ENCODE data around the gene PDLIM1. TPM values are rescaled to one million over a fixed set of nuclear protein-coding genes. Genes with fewer than 3 reads are reported as not detected.

Gene PDLIM1
- total RNA-seq, 2 donors from 2014 or later = 8.3 to 44.4 TPM

GRCh38 chr10:95261926-95262325 lies 28.9 kb downstream of the PDLIM1 start:
- Mint-ChIP-seq H3K27me3 (peaks cover 12% of the 10 kb centered on the region), H3K4me3 (no peak overlapping the region), H3K36me3 (ENCODE audit: low read depth) (no peaks in the 10 kb centered on the region), H3K4me1 (peaks cover 4% of the 10 kb centered on the region), H3K27ac (no peak overlapping the region)
- H3K9me3 ChIP-seq (ENCODE audit: control insufficient read depth, low read length, poor library complexity, severe bottlenecking) = no peaks in the 10 kb centered on the region
- ATAC-seq (no peak), DNase-seq (no peak)

GRCh38 chr10:95260909-95261552 lies 29.8 kb downstream of the PDLIM1 start:
- no peaks in the 10 kb centered on the region for H3K4me1 Mint-ChIP-seq
- no peak for DNase-seq
- peaks cover 12% of the 10 kb centered on the region for H3K27me3 Mint-ChIP-seq
- H3K4me3 Mint-ChIP-seq = no peak overlapping the region
- no peak overlapping the region for H3K27ac Mint-ChIP-seq
- no peaks in the 10 kb centered on the region for H3K36me3 Mint-ChIP-seq (ENCODE audit: low read depth)
- ATAC-seq = no peak
- no peaks in the 10 kb centered on the region for H3K9me3 ChIP-seq (ENCODE audit: control insufficient read depth, low read length, poor library complexity, severe bottlenecking)

- H3K4me3 Mint-ChIP-seq = no peak overlapping the region
- no peak for ATAC-seq
Observed at GRCh38 chr10:95260397-95260881, 30.4 kb downstream of the PDLIM1 start.

DNA sequence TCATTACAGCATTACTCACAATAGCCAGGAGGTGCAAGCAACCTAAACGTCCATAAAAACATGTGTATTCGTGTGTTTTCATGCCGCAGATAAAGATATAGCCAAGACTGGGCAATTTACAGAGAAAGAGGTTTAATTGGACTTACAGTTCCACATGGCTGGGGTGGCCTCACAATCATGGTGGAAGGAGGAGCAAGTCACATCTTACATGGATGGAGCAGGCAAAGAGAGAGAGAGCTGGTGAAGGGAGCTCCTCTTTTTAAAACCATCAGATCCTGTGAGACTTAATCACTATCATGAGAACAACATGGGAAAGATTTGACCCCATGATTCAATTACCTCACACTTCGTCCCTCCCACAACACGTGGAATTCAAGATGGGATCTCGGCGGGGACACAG lies 33.0 kb downstream of the PDLIM1 start:
- H3K27me3 Mint-ChIP-seq = peaks cover 5% of the 10 kb centered on the region
- H3K27ac Mint-ChIP-seq = no peak overlapping the region
- H3K4me3 Mint-ChIP-seq = no peak overlapping the region
- H3K9me3 ChIP-seq (ENCODE audit: control insufficient read depth, low read length, poor library complexity, severe bottlenecking) = no peaks in the 10 kb centered on the region
- DNase-seq = no peak
- H3K36me3 Mint-ChIP-seq (ENCODE audit: low read depth) = no peaks in the 10 kb centered on the region
- H3K4me1 Mint-ChIP-seq = no peaks in the 10 kb centered on the region
- ATAC-seq = no peak

More at GRCh38 chr10:95260397-95260881, 30.4 kb downstream of the PDLIM1 start:
- no peak for DNase-seq
- H3K9me3 ChIP-seq (ENCODE audit: control insufficient read depth, low read length, poor library complexity, severe bottlenecking) = no peaks in the 10 kb centered on the region
- H3K4me1 Mint-ChIP-seq = no peaks in the 10 kb centered on the region
- peaks cover 12% of the 10 kb centered on the region for H3K27me3 Mint-ChIP-seq
- no peaks in the 10 kb centered on the region for H3K36me3 Mint-ChIP-seq (ENCODE audit: low read depth)
- no peak overlapping the region for H3K27ac Mint-ChIP-seq

DNA sequence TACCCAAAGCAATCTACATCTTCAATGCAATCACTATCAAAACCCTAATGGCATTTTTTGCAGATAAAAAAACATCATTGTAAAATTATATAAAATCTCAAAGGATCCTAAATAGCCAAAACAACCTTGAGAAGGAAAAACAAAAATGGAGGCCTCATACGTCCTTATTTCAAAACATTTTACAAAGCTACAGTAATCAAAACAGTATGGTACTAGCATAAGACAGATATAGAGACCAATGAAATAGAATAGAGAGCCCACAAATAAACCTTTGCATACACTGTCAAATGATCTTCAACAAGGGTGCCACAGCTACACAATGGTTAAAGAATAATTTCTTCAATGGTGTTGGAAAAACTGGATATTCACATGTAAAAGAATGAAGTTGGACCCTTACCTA lies 34.5 kb downstream of the PDLIM1 start:
- Mint-ChIP-seq H3K4me1 (no peaks in the 10 kb centered on the region), H3K36me3 (ENCODE audit: low read depth) (no peaks in the 10 kb centered on the region), H3K27ac (no peak overlapping the region), H3K4me3 (no peak overlapping the region), H3K27me3 (peaks cover 21% of the 10 kb centered on the region)
- ATAC-seq (no peak), DNase-seq (no peak)
- no peaks in the 10 kb centered on the region for H3K9me3 ChIP-seq (ENCODE audit: control insufficient read depth, low read length, poor library complexity, severe bottlenecking)

DNA sequence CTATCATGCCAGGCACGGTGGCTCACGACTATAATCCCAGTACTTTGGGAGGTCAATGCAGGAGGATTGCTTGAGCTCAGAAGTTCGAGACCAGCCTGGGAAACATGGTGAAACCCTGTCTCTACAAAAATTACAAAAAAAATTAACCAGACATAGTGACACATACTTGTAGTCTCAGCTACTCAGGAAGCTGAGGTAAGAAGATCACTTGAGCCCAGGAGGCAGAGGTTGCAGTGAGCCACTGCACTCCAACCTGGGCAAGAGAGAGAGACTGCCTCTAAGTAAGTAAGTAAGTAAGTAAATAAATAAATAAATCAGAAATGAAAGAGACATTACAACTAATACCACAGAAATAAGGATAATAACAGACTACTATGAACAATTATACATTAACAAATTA lies 36.2 kb downstream of the PDLIM1 start:
- peaks cover under 1% of the 10 kb centered on the region for H3K4me1 Mint-ChIP-seq
- no peak overlapping the region for H3K4me3 Mint-ChIP-seq
- DNase-seq (no peak), ATAC-seq (no peak)
- no peak overlapping the region for H3K27ac Mint-ChIP-seq
- H3K36me3 Mint-ChIP-seq (ENCODE audit: low read depth) = no peaks in the 10 kb centered on the region
- no peaks in the 10 kb centered on the region for H3K9me3 ChIP-seq (ENCODE audit: control insufficient read depth, low read length, poor library complexity, severe bottlenecking)
- peaks cover 28% of the 10 kb centered on the region for H3K27me3 Mint-ChIP-seq

GRCh38 chr10:95253686-95254085 lies 37.1 kb downstream of the PDLIM1 start:
- Mint-ChIP-seq H3K4me1 (peaks cover 2% of the 10 kb centered on the region), H3K36me3 (ENCODE audit: low read depth) (peaks cover 3% of the 10 kb centered on the region), H3K27ac (no peak overlapping the region), H3K27me3 (peaks cover 37% of the 10 kb centered on the region), H3K4me3 (no peak overlapping the region)
- DNase-seq (no peak), ATAC-seq (no peak)
- no peaks in the 10 kb centered on the region for H3K9me3 ChIP-seq (ENCODE audit: control insufficient read depth, low read length, poor library complexity, severe bottlenecking)

DNA sequence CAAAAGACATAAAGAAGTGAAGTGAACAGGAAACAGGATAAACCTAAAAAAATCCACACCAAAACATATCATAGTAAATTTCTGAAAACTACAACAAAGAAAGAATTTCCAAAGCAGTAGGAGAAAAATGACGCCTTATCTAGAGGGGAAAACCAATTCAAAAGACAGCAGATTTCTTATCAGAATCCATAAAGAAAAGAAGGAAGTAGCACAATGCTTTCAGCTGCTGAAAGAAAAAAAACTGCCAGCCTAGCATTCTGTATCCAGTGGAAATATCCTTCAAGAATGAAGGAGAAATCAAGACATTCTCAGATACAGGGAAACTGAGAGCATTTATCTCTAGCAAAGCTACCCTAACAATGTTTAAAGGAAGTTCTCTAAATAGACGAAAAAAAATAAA lies 37.8 kb downstream of the PDLIM1 start:
- H3K9me3 ChIP-seq (ENCODE audit: control insufficient read depth, low read length, poor library complexity, severe bottlenecking) = no peaks in the 10 kb centered on the region
- H3K27ac Mint-ChIP-seq = no peak overlapping the region
- no peak overlapping the region for H3K4me3 Mint-ChIP-seq
- peaks cover 2% of the 10 kb centered on the region for H3K4me1 Mint-ChIP-seq
- DNase-seq (no peak), ATAC-seq (no peak)
- H3K36me3 Mint-ChIP-seq (ENCODE audit: low read depth) = peaks cover 3% of the 10 kb centered on the region
- H3K27me3 Mint-ChIP-seq = peaks cover 39% of the 10 kb centered on the region

- peaks cover 2% of the 10 kb centered on the region for H3K4me1 Mint-ChIP-seq
- H3K36me3 Mint-ChIP-seq (ENCODE audit: low read depth) = peaks cover 3% of the 10 kb centered on the region
- H3K4me3 Mint-ChIP-seq = no peak overlapping the region
- DNase-seq (no peak), ATAC-seq (no peak)
- H3K27ac Mint-ChIP-seq = no peak overlapping the region
- H3K9me3 ChIP-seq (ENCODE audit: control insufficient read depth, low read length, poor library complexity, severe bottlenecking) = no peaks in the 10 kb centered on the region
- peaks cover 46% of the 10 kb centered on the region for H3K27me3 Mint-ChIP-seq
Observed at GRCh38 chr10:95250856-95251255, 39.9 kb downstream of the PDLIM1 start.

GRCh38 chr10:95249467-95249866 lies 41.3 kb downstream of the PDLIM1 start:
- Mint-ChIP-seq H3K27me3 (peaks cover 49% of the 10 kb centered on the region), H3K36me3 (ENCODE audit: low read depth) (peaks cover 3% of the 10 kb centered on the region), H3K27ac (no peak overlapping the region), H3K4me1 (peaks cover 2% of the 10 kb centered on the region), H3K4me3 (no peak overlapping the region)
- DNase-seq (no peak), ATAC-seq (no peak)
- no peaks in the 10 kb centered on the region for H3K9me3 ChIP-seq (ENCODE audit: control insufficient read depth, low read length, poor library complexity, severe bottlenecking)

DNA sequence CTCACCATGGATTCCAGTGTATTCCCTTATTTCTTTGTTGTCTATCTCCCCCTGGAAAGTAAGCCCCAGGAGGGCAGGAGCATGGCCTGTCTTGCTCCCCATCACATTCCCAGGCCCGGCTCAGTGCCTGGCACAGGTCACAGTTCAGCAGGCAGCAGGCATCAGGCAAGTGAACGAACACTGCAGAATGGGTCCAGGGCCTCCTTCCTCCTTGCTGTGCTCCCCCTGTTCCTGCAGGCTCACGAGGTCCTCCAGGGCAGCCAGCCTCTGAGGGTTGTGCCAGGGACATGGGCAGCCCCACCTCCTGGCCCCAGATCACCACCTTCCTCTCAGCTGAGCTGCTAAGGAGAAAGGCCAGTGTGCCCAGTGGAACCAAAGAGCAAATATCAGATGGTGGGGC lies 41.8 kb downstream of the PDLIM1 start:
- peaks cover 49% of the 10 kb centered on the region for H3K27me3 Mint-ChIP-seq
- no peak overlapping the region for H3K27ac Mint-ChIP-seq
- H3K36me3 Mint-ChIP-seq (ENCODE audit: low read depth) = peaks cover 3% of the 10 kb centered on the region
- no peak overlapping the region for H3K4me3 Mint-ChIP-seq
- DNase-seq (no peak), ATAC-seq (no peak)
- H3K9me3 ChIP-seq (ENCODE audit: control insufficient read depth, low read length, poor library complexity, severe bottlenecking) = no peaks in the 10 kb centered on the region
- H3K4me1 Mint-ChIP-seq = peaks cover 2% of the 10 kb centered on the region

- ATAC-seq (no peak), DNase-seq (no peak)
- no peak overlapping the region for H3K27ac Mint-ChIP-seq
- peaks cover 3% of the 10 kb centered on the region for H3K36me3 Mint-ChIP-seq (ENCODE audit: low read depth)
- H3K9me3 ChIP-seq (ENCODE audit: control insufficient read depth, low read length, poor library complexity, severe bottlenecking) = no peaks in the 10 kb centered on the region
- H3K27me3 Mint-ChIP-seq = peaks cover 52% of the 10 kb centered on the region
- H3K4me3 Mint-ChIP-seq = no peak overlapping the region
- peaks cover 2% of the 10 kb centered on the region for H3K4me1 Mint-ChIP-seq
Observed at GRCh38 chr10:95247881-95248583, 42.8 kb downstream of the PDLIM1 start.

- H3K27me3 Mint-ChIP-seq = peaks cover 45% of the 10 kb centered on the region
- no peak overlapping the region for H3K4me3 Mint-ChIP-seq
- H3K9me3 ChIP-seq (ENCODE audit: control insufficient read depth, low read length, poor library complexity, severe bottlenecking) = no peaks in the 10 kb centered on the region
- DNase-seq (no peak), ATAC-seq (no peak)
- H3K4me1 Mint-ChIP-seq = peaks cover 2% of the 10 kb centered on the region
- peaks cover 3% of the 10 kb centered on the region for H3K36me3 Mint-ChIP-seq (ENCODE audit: low read depth)
- H3K27ac Mint-ChIP-seq = no peak overlapping the region
Observed at GRCh38 chr10:95247200-95247880, 43.5 kb downstream of the PDLIM1 start.
